Mesenteric fat pad (tissue), 1 donor: ENCODE results near the gene MICALL2. TPM values are rescaled to one million over a fixed set of nuclear protein-coding genes. Genes with fewer than 3 reads are reported as not detected.

Experiments
- DNase-seq: peaks from one replicate; pipeline ENCODE4 v3.0.0-alpha.2; 2020; ENCODE audit warnings: low spot score
- total RNA-seq: library from RNA; stranded (reverse); fragmentation: NEBNext Ultra II Directional; extraction: Animal tissue kit (Norgen Biotek cat#: 25700); gene quantifications from one replicate; pipeline ENCODE4 v1.2.1, GENCODE V29; 2021
- donor health status: DM: yes; HTN: yes; CAD: no.

MICALL2 gene
- total RNA-seq, 1 donor from 2014 or later = 28.2 TPM

DNA sequence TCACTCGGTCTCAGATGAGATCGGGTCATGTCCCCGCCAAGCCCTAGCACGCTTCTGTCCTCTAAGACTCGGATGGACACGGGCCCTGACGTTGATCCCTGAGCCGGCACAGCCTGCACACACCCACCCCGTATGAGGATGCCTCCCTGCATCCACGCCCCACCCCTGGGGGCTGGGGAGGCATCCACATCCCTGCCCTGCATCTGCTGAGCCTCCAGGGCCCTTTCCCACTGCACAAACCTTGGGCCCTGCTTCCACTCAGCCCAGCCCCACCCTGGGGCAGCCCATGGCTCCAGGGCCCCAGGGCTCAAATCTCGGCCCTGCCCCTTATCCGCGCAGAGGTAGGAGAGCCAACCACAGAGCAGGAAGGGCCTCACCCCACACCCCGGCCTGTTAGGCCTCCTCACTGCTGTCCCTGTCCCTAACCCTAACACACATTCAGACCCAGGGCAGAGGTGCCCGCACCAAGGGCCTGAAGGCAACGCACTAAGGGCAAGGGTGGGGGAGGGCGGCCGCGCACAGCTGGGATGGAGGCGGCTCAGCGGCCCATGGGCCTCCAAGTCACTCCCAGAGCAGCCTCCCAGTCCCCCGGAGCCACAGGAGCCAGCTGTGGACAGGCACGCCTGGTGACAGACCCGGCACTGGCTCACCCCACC, 9.5 kb upstream of the MICALL2 start:
- no peak for DNase-seq

- no peak for DNase-seq
These were observed 8.9 kb upstream of the MICALL2 start for GRCh38 chr7:1468203-1468602.

DNA sequence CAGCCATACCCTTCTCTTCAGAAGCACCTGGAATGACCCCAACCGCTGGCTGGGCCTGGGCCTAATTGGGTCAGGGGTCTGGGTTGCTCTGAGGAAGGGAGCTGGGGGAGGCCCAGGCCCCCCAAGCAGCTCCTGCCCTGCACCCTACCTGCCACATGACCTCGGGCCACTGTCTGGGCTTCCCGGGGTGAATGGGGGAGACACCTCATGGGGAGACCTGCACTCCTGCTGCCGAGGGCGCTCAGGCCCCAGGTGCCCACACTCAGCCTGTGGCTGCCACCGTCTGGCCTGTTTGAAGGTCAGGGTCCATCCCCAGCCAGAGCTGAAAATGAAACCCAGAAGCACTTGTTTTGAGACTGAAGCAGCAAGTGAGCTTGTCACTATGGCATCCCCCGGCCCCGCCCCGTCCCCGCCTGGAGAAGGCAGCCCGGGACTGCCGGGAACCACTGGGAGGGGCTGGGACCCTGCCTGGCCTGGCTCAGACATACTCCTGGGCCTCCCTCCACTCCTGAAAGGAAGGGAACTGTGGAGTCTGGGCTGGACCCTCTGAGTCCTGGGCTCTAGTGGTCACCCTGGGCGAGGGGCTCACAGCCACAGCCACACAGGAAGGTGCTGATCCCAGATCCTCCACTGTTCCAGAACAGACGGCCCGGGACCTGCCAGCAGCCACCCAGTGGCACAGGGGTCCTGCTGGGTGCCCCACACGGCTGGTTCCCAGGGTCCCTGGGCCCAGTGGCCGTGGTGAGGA, 7.4 kb upstream of the MICALL2 start:
- DNase-seq = peak; percentile 94

DNA sequence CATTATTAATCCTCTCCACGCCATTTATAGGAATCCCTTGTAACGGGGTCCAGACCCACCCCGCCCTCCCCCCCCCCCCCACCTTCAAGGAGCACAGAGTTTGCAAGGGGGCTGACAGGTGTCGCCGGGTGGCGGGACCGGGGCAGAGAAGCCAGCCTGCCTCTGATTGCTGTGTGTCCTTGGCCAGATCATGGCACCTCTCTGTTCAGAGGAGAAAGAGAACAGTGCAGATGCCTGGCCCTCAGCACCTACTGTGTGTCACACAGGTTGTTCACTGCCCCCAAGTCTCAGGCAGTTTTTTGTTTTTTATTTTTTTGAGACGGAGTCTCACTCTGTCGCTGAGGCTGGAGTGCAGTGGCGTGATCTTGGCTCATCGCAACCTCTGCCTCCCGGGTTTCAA, 5.4 kb upstream of the MICALL2 start:
- no peak for DNase-seq

DNA sequence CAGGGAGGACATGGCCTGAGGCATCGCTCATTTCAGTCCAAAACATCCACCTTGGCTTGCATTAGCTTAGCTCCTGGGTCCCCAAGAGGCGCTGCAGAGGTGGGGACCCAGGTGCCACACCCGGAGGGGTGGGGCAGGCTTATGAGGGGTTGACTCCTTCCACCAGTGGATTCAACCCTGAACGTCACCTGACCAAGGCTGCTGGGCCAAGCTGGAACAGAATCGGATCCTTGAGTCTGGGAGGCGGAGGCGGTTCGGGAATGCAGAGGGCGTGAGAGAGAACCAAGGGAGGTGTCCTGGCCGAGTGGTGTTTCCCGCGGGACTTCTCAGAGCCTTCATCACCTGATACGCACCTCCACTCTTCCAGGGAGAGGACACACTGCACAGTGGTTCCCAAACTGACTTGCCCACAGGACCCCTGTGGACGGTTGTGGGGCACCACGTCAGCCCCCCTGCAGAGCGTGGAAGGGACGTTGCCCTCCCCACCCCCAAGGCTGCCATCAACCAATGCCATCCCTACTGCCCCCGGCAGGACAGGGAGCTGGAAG, 4.5 kb upstream of the MICALL2 start:
- no peak for DNase-seq

DNA sequence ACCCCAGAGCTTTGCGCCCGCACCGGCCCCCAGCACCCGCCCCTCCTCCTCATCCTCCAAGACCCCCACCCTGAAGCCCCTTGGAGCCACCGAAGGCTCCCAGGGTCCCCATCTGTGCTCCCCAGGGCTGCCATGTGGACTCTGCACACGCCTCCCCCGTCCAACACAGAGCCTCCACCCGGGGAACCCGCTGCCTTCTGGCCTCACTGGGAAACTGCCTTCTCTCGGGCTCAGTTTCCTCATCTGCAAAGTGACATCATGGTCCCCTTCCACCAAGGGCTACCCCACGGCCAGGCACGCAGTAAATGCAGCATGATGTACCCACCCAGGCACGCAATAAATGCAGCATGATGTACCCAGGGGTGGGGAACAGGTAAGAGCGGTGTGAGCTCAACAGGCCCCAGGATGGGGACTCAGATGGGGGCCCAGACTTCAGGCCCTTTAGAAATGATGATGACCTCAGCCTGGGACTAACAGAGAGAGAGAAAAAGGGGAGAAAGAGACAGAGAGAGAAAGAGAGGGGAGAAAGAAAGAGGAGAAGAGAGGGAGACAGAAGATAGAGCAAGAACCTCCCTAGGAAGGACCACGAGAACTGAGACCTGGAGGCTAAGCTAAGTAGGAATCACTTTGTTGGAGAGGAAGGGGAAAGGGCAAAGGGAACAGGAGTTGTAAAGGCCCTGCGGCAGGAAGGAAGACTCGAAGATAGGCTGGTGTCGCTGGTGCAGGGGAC, 2.5 kb upstream of the MICALL2 start:
- no peak for DNase-seq

- DNase-seq = no peak
These were observed 1.8 kb upstream of the MICALL2 start for GRCh38 chr7:1460821-1461645.

DNA sequence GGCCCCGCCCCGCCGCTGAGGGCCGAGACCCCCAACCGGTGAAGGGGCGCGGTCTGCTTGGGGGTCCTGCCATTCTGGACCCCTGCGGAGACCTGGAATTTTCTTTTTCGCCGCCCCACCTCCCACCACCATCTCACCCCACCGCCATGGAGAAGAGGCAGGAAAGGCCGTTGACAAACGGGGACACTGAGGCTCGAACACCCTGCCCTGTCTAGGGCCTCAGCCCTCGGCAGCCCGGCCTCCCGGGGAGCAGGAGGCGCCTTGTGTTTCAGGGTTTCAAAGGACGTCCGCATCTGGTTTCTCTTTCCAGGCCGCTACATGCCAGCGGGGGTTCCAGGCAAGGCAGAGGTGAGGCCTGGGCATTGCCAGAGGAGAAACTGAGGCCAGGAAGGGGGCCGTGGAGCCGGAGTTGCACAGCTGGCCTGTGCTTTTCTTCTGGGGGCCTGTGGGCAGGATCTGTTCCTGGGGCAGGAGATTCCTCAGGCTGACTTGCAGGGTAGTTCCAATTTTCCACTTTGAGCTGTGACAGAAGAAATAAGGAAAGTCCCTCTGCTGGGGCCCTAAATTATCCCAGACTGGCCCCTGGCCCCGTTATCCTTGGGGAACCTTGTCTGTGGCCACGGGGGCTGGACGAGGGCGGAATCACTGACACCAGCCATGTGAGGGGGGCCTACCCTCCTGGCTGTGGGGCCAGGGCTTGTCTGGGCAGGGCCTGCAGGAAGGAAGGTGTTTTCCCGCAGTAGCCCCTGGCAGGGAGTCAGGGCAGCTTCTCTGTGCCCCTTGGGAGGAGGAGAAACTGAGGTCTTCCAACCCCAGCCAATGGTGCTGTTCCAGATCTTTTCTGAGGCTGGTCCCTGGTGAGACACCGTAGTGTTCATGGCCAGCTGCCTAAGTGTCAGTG, 900 bp upstream of the MICALL2 start:
- no peak for DNase-seq

GRCh38 chr7:1459512-1459892, 232 bp upstream of the MICALL2 start:
- peak; percentile 100 for DNase-seq

GRCh38 chr7:1457949-1458682, 1.2 kb downstream of the MICALL2 start:
- no peak for DNase-seq

DNA sequence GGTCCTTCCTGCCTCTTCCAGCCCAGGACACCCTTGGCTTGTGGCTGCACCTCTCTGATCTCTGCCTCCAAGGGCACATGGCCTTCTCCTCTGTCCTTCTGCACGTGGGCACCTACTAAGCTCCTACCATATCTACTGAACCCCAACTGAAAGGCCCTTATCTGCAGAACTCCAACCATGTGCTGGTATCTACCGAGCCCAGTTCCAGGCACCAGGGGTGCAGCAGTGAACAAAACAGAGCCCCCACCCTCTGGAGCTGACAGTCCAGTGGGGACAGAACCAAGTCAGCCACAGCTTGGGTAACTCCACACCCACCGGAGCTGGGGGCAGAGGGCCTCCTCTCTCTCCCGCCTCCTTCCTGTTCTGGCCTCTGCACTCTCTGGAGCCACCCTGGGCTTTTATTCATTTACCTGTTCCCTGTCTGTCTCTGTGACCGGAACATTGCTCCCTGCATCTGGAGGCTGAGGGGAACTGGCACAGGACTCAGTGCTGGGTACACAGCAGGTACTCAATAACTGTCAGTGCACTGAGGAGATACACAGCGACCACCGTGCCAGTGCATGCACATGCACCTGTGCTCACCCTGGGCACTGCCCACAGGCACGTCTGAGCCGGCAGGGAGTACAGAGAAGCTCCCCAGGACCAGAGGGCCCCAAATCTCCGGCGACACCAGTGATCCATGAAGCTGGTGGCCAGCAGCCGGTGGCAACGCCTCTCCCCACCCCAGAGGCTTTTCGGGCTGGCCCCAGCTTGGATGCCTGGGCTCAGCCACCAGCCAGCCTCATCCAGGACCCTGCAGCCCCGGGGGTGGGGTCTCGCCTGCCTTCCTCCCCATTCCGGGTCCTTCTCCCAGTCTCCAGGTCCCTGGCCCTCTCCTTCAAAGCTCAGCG, 2.0 kb downstream of the MICALL2 start:
- no peak for DNase-seq

DNA sequence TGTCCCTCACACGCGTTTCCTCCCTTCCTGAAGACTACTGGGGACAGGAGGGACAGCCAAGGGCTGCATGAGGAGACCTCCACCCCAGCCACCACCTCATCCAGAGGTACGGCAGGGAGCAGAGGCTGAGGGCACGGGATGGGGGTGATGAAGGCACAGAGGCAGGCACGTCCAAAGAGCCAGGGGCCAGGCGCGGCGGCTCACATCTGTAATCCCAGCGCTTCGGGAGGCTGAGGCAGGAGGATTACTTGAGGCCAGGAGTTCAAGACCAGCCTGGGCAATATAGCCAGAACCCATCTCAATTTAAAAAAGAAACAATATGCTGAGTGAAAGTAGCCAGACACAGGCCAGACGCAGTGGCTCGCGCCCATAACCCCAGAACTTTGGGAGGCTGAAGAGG, 3.3 kb downstream of the MICALL2 start:
- no peak for DNase-seq

DNA sequence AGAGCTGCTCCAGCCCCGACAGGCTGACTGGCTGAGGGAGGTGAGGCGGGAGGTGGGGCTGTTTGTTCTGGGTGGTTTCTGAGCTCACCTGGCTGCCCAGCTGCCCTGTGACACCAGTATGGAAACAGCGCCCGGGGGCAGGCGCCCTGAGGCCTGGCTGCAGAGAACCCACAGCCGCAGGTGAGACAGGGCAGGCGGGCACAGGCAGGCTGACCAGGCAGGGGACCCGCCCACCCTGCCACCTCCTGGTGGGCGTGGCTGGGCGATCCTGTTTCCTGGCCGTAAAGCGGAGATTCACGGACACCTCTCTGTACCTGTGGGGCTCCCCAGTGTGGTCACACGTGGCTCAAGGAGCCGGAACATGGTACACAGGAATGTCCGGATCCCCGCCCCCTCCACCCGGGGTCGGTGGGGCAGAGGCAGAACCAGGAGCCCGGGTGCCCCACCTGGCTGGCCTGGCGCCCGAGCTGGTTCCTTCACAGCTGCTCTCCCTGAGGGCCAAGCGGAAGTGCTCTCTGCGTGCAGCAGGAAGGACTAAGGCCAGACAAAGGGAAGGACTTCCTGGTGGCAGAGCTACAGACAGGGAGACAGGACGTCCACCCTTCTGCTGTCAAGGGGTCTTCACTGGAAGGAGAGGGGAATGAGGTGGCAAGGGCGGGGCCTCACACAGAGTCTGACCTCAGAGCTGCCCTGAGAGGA, 3.9 kb downstream of the MICALL2 start:
- no peak for DNase-seq

DNA sequence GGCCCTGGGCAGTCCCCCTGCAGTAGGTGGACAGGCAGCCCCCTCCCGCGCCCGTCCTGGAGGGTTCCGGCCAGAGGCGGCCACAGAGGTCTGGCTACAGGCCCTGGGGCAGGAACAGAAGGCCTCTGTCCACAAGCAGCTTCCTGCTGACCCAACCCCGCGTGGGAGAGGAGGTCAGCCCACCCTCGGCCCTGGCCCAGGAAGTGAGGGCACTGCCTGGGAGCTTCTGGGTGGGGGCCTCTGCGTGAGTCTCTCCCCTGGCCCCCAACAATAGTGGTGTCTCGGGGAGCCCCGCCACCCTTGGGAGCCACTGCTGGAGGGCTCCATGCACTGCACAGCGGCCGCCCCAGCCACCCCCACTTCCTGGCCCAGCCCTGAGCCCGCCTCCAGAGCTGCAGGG, 4.7 kb downstream of the MICALL2 start:
- DNase-seq = no peak

GRCh38 chr7:1452205-1452604, 7.1 kb downstream of the MICALL2 start:
- no peak for DNase-seq

- no peak for DNase-seq
These were observed 8.3 kb downstream of the MICALL2 start for GRCh38 chr7:1450987-1451386.

DNA sequence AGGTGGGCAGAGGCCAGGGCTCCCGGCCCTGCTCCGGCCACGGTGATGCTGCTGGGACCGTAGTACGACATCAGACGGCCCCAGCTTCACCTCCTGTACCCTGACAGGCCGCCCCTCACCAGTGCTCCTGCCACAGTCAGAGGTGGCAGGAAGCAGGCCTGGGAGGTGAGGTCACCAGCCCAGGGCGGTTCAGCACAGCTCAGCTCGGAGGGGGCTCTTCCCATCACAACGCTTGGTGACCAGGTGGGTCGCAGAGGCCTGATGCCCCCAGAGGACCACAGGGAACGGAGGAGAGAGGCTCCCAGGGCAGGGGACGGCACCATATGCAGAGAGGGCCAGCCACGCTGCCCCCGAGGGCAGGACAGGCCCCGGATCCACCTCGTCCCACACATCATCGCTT, 8.8 kb downstream of the MICALL2 start:
- DNase-seq = no peak

DNA sequence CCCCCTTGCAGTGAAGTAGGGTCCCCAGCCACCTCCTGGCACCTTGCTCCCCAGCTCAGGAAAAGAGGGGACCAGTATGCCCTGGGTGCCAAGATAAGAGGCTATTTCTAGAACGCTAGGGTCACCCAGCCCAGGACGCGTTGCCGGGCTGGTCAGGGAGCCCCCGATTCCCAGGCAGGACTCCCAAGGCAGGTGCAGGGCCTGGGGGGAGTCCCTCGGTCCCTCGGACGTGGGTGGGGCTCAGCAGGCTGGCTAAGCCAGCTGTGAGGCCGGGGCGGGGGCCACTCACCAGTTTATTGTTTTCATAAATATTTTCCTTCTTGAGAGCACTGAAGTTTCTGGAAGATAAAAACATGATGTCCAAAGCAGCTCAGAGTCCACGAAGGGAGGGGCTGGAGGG, 9.3 kb downstream of the MICALL2 start:
- DNase-seq = no peak
